Cardiac muscle cell (in vitro differentiated cells and primary cell): Measurements from ENCODE around the gene NFX1. TPM values are rescaled to one million over a fixed set of nuclear protein-coding genes. Genes with fewer than 3 reads are reported as not detected.

Experiments used
- DNase-seq, 2 donors: peaks; one replicate each; pipeline versions ENCODE4 v3.0.0 to v3.0.0-alpha.2; 2010 to 2017; ENCODE audit warnings: low read depth in 1 of 2, low spot score in 1 of 2
- H3K27ac ChIP-seq: fragments of 200-600 bp; sonication (generic); 2 replicates; pipeline ENCODE4 v1.5.1; 2016
- H3K27me3 ChIP-seq: fragments of 200-600 bp; sonication (generic); 2 replicates; pipeline ENCODE4 v1.6.0; 2016; ENCODE audit warnings: control low read depth
- H3K36me3 ChIP-seq: fragments of 200-600 bp; sonication (generic); 2 replicates; pipeline ENCODE4 v1.5.1; 2016; ENCODE audit warnings: control low read depth
- H3K4me1 ChIP-seq: fragments of 200-600 bp; sonication (generic); 2 replicates; pipeline ENCODE4 v1.8.1; 2017; ENCODE audit warnings: low read depth, mild to moderate bottlenecking, mixed run types
- H3K4me3 ChIP-seq: fragments of 200-600 bp; sonication (generic); 2 replicates; pipeline ENCODE4 v1.5.1; 2016; ENCODE audit warnings: mild to moderate bottlenecking
- H3K9me3 ChIP-seq: fragments of 200-600 bp; sonication (generic); 2 replicates; pipeline ENCODE4 v1.5.1; 2017; ENCODE audit warnings: low read depth, mild to moderate bottlenecking, control low read depth
- CTCF ChIP-seq: IDR thresholded peaks from 2 replicates; pipeline ENCODE4 v1.5.1; 2012; ENCODE audit warnings: low read depth, mild to moderate bottlenecking, low read length
- polyA plus RNA-seq: library from polyadenylated mRNA; unstranded; fragments of >200 nt; fragmentation: Nextera tagmentation; extraction: Ambion mirVana; gene quantifications from 2 replicates; pipeline ENCODE4 v1.2.1, GENCODE V29; 2016
- total RNA-seq: library from RNA; depleted of rRNA; stranded (reverse); fragments of >200 nt; gene quantifications from 2 replicates; pipeline ENCODE4 v1.2.3, GENCODE V29; 2016

Gene NFX1
- total and polyA plus RNA-seq, 2 experiments from 2014 or later: 19.3 to 29.9 TPM

- DNase-seq: no peak
- Histone ChIP-seq H3K36me3 (no peaks in the 10 kb centered on the region), H3K27me3 (no peaks in the 10 kb centered on the region), H3K27ac (no peak overlapping the region), H3K9me3 (no peaks in the 10 kb centered on the region), H3K4me1 (no peaks in the 10 kb centered on the region), H3K4me3 (no peak overlapping the region)
- no peak for TF ChIP-seq CTCF
Observed at GRCh38 chr9:33414889-33415500, 124.7 kb downstream of the NFX1 start.

GRCh38 chr9:33415501-33416038, 125.3 kb downstream of the NFX1 start:
- no peak overlapping the region for H3K4me3 ChIP-seq
- no peaks in the 10 kb centered on the region for H3K27me3 ChIP-seq
- no peaks in the 10 kb centered on the region for H3K4me1 ChIP-seq
- H3K9me3 ChIP-seq: no peaks in the 10 kb centered on the region
- DNase-seq: peak; percentile 52 to 78
- no peak overlapping the region for H3K27ac ChIP-seq
- TF ChIP-seq CTCF: peak; percentile 87
- no peaks in the 10 kb centered on the region for H3K36me3 ChIP-seq

DNA sequence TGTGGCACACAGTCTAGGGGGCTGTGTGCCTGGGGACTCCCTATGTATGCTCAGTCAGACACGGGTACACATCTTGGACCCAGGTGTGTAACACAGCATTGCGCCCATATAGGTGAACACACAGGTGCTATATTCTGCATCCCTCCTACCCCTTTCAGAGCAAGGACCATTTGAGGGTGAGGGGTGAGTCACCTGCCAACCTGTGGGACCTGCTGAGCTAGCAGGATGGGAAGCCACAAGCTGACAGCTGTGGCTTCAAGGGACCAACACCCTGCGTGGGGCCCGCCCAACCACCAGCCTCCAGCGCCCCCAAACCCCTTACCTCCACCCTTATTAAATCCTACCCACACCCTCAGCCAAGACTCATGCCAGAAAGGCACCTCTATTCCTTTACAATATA, 126.7 kb downstream of the NFX1 start:
- Histone ChIP-seq H3K9me3 (no peaks in the 10 kb centered on the region), H3K27me3 (no peaks in the 10 kb centered on the region), H3K36me3 (no peaks in the 10 kb centered on the region), H3K27ac (no peak overlapping the region), H3K4me1 (no peaks in the 10 kb centered on the region), H3K4me3 (no peak overlapping the region)
- DNase-seq: no peak
- no peak for TF ChIP-seq CTCF

- H3K9me3 ChIP-seq: no peaks in the 10 kb centered on the region
- no peak for TF ChIP-seq CTCF
- no peaks in the 10 kb centered on the region for H3K4me1 ChIP-seq
Observed at GRCh38 chr9:33418090-33418489, 127.8 kb downstream of the NFX1 start.

GRCh38 chr9:33419708-33420303, 129.5 kb downstream of the NFX1 start:
- Histone ChIP-seq H3K27me3 (no peaks in the 10 kb centered on the region), H3K4me3 (no peak overlapping the region), H3K4me1 (no peaks in the 10 kb centered on the region), H3K36me3 (no peaks in the 10 kb centered on the region), H3K9me3 (no peaks in the 10 kb centered on the region), H3K27ac (no peak overlapping the region)
- no peak for TF ChIP-seq CTCF
- DNase-seq: no peak

More at GRCh38 chr9:33418090-33418489, 127.8 kb downstream of the NFX1 start:
- H3K4me3 ChIP-seq: no peak overlapping the region
- H3K36me3 ChIP-seq: no peaks in the 10 kb centered on the region
- no peaks in the 10 kb centered on the region for H3K27me3 ChIP-seq
- H3K27ac ChIP-seq: no peak overlapping the region
- DNase-seq: no peak

Other genes with a start within 250 kb of the NFX1 start
- gene SMU1, start 213.8 kb upstream of the NFX1 start, total RNA-seq: 16.4 and 17.6 TPM in 2 replicates
- 16.4 and 25.0 TPM in 2 replicates for gene SMU1, start 213.8 kb upstream of the NFX1 start, polyA plus RNA-seq
- gene B4GALT1, start 123.2 kb upstream of the NFX1 start, total RNA-seq: 24.8 and 33.6 TPM in 2 replicates
- gene B4GALT1, start 123.2 kb upstream of the NFX1 start, polyA plus RNA-seq: 22.1 and 30.0 TPM in 2 replicates
- 7.8 TPM in 1 of 2 replicates, not detected in the other for gene SPINK4, start 50.3 kb upstream of the NFX1 start, total RNA-seq
- gene SPINK4, start 50.3 kb upstream of the NFX1 start, polyA plus RNA-seq: 5.7 and 6.9 TPM in 2 replicates
- 248 and 301 TPM in 2 replicates for gene BAG1, start 25.8 kb upstream of the NFX1 start, total RNA-seq
- 166 and 270 TPM in 2 replicates for gene BAG1, start 25.8 kb upstream of the NFX1 start, polyA plus RNA-seq
- gene CHMP5, start 25.5 kb upstream of the NFX1 start, total RNA-seq: 75.2 and 75.5 TPM in 2 replicates
- gene CHMP5, start 25.5 kb upstream of the NFX1 start, polyA plus RNA-seq: 99.5 and 122 TPM in 2 replicates
- 3.8 and 5.5 TPM in 2 replicates for gene AQP7, start 112.1 kb downstream of the NFX1 start, total RNA-seq
- gene AQP7, start 112.1 kb downstream of the NFX1 start, polyA plus RNA-seq: 4.2 and 4.5 TPM in 2 replicates
- gene AQP3, start 157.1 kb downstream of the NFX1 start, total RNA-seq: 6.8 and 6.9 TPM in 2 replicates
- 7.2 and 9.0 TPM in 2 replicates for gene AQP3, start 157.1 kb downstream of the NFX1 start, polyA plus RNA-seq
- 17.2 and 20.6 TPM in 2 replicates for gene NOL6, start 183.4 kb downstream of the NFX1 start, total RNA-seq
- gene NOL6, start 183.4 kb downstream of the NFX1 start, polyA plus RNA-seq: 9.0 and 18.6 TPM in 2 replicates
- 0.80 TPM in 1 of 2 replicates, not detected in the other for gene ANKRD18B, start 233.7 kb downstream of the NFX1 start, total RNA-seq
- 1.8 and 2.4 TPM in 2 replicates for gene ANKRD18B, start 233.7 kb downstream of the NFX1 start, polyA plus RNA-seq